Muscle layer of duodenum (tissue), 2 donors: ENCODE measurements around the gene AKAP13.
"Not testable (repeated sequence)": the region's sequence is repeated elsewhere in the genome, so short reads cannot be mapped to it uniquely, and the experiment has no call there.

ENCODE experiments used
- H3K27ac ChIP-seq: one replicate; pipeline ENCODE4 v1.7.0; 2013; ENCODE audit warnings: mild to moderate bottlenecking, low read length
- H3K27me3 ChIP-seq: one replicate; pipeline ENCODE4 v1.7.0; 2013; ENCODE audit warnings: low read depth, mild to moderate bottlenecking, control low read depth, low read length
- H3K36me3 ChIP-seq, 2 donors: one replicate each; pipeline ENCODE4 v1.7.0; 2013; ENCODE audit warnings: low read length in 2 of 2, control low read depth in 1 of 2, mild to moderate bottlenecking in 1 of 2; ENCODE audit not compliant: insufficient read depth in 2 of 2, control insufficient read depth in 1 of 2
- H3K4me1 ChIP-seq, 2 donors: one replicate each; pipeline ENCODE4 v1.7.0; 2013; ENCODE audit warnings: low read length in 2 of 2, mild to moderate bottlenecking in 2 of 2, control low read depth in 1 of 2, moderate library complexity in 1 of 2; ENCODE audit not compliant: insufficient read depth in 2 of 2, control insufficient read depth in 1 of 2
- H3K4me3 ChIP-seq, 2 donors: one replicate each; pipeline ENCODE4 v1.7.0; 2013; ENCODE audit warnings: low read length in 2 of 2, low read depth in 1 of 2, mild to moderate bottlenecking in 1 of 2
- H3K9me3 ChIP-seq, 2 donors: one replicate each; pipeline ENCODE4 v1.7.0; 2013; ENCODE audit warnings: low read length in 2 of 2, control low read depth in 1 of 2, mild to moderate bottlenecking in 1 of 2; ENCODE audit not compliant: control insufficient read depth in 1 of 2
- donor health status: healthy.

AKAP13 gene

GRCh38 chr15:85485956-85486567, 105.7 kb downstream of the AKAP13 start:
- H3K4me1 ChIP-seq: peaks cover 6 to 20% of the 10 kb centered on the region in 2 donors
- H3K27ac ChIP-seq: no peak overlapping the region
- no peaks in the 10 kb centered on the region for H3K36me3 ChIP-seq
- H3K27me3 ChIP-seq: no peaks in the 10 kb centered on the region
- no peaks in the 10 kb centered on the region for H3K9me3 ChIP-seq
- H3K4me3 ChIP-seq: no peak overlapping the region

GRCh38 chr15:85487796-85488195, 107.4 kb downstream of the AKAP13 start:
- H3K4me3 ChIP-seq, H3K36me3 ChIP-seq, H3K27me3 ChIP-seq, H3K27ac ChIP-seq, H3K9me3 ChIP-seq: not testable (repeated sequence)
- peaks cover 0 to 13% of the 10 kb centered on the region in 2 donors for H3K4me1 ChIP-seq

GRCh38 chr15:85488997-85489396, 108.6 kb downstream of the AKAP13 start:
- Histone ChIP-seq H3K36me3 (no peaks in the 10 kb centered on the region), H3K4me1 (peaks cover 8 to 19% of the 10 kb centered on the region in 2 donors), H3K9me3 (no peaks in the 10 kb centered on the region), H3K27ac (no peak overlapping the region), H3K4me3 (no peak overlapping the region), H3K27me3 (no peaks in the 10 kb centered on the region)

- Histone ChIP-seq H3K36me3 (no peaks in the 10 kb centered on the region), H3K27me3 (no peaks in the 10 kb centered on the region), H3K27ac (no peak overlapping the region), H3K4me1 (peaks cover 10 to 18% of the 10 kb centered on the region in 2 donors), H3K9me3 (no peaks in the 10 kb centered on the region), H3K4me3 (no peak overlapping the region)
Observed at GRCh38 chr15:85489773-85490493, 109.5 kb downstream of the AKAP13 start.

GRCh38 chr15:85490856-85491255, 110.5 kb downstream of the AKAP13 start:
- no peak overlapping the region for H3K4me3 ChIP-seq
- H3K9me3 ChIP-seq: no peaks in the 10 kb centered on the region
- peaks cover 13 to 20% of the 10 kb centered on the region in 2 donors for H3K4me1 ChIP-seq
- H3K27me3 ChIP-seq: no peaks in the 10 kb centered on the region
- no peak overlapping the region for H3K27ac ChIP-seq
- H3K36me3 ChIP-seq: no peaks in the 10 kb centered on the region

GRCh38 chr15:85491691-85492090, 111.3 kb downstream of the AKAP13 start:
- H3K9me3 ChIP-seq: no peaks in the 10 kb centered on the region
- H3K4me1 ChIP-seq: peaks cover 13 to 25% of the 10 kb centered on the region in 2 donors
- no peaks in the 10 kb centered on the region for H3K36me3 ChIP-seq
- no peak overlapping the region for H3K4me3 ChIP-seq
- no peaks in the 10 kb centered on the region for H3K27me3 ChIP-seq
- H3K27ac ChIP-seq: no peak overlapping the region

GRCh38 chr15:85492406-85492805, 112.0 kb downstream of the AKAP13 start:
- Histone ChIP-seq H3K4me1 (peaks cover 13 to 31% of the 10 kb centered on the region in 2 donors), H3K27me3 (no peaks in the 10 kb centered on the region), H3K9me3 (no peaks in the 10 kb centered on the region), H3K36me3 (no peaks in the 10 kb centered on the region), H3K27ac (no peak overlapping the region), H3K4me3 (no peak overlapping the region)

GRCh38 chr15:85493260-85493659, 112.9 kb downstream of the AKAP13 start:
- Histone ChIP-seq H3K27ac (peak overlapping the region; percentile 14), H3K4me1 (peaks cover 13 to 31% of the 10 kb centered on the region in 2 donors)

GRCh38 chr15:85494048-85494777, 113.8 kb downstream of the AKAP13 start:
- Histone ChIP-seq H3K4me1 (peaks cover 13 to 34% of the 10 kb centered on the region in 2 donors), H3K4me3 (no peak overlapping the region), H3K27me3 (no peaks in the 10 kb centered on the region), H3K9me3 (no peaks in the 10 kb centered on the region), H3K36me3 (no peaks in the 10 kb centered on the region), H3K27ac (peak overlapping the region; percentile 6)

More at GRCh38 chr15:85493260-85493659, 112.9 kb downstream of the AKAP13 start:
- Histone ChIP-seq H3K9me3 (no peaks in the 10 kb centered on the region), H3K4me3 (no peak overlapping the region), H3K36me3 (no peaks in the 10 kb centered on the region), H3K27me3 (no peaks in the 10 kb centered on the region)

GRCh38 chr15:85495096-85495495, 114.7 kb downstream of the AKAP13 start:
- Histone ChIP-seq H3K27me3 (no peaks in the 10 kb centered on the region), H3K4me3 (no peak overlapping the region), H3K36me3 (no peaks in the 10 kb centered on the region), H3K27ac (peak overlapping the region; percentile 6), H3K9me3 (no peaks in the 10 kb centered on the region), H3K4me1 (peaks cover 13 to 35% of the 10 kb centered on the region in 2 donors)

- no peaks in the 10 kb centered on the region for H3K36me3 ChIP-seq
- peaks cover 15 to 38% of the 10 kb centered on the region in 2 donors for H3K4me1 ChIP-seq
- no peak overlapping the region for H3K4me3 ChIP-seq
- no peaks in the 10 kb centered on the region for H3K27me3 ChIP-seq
- no peak overlapping the region for H3K27ac ChIP-seq
- H3K9me3 ChIP-seq: no peaks in the 10 kb centered on the region
Observed at GRCh38 chr15:85495544-85495943, 115.1 kb downstream of the AKAP13 start.
